ENCODE data around the gene APOB. TPM values are rescaled to one million over a fixed set of nuclear protein-coding genes. Genes with fewer than 3 reads are reported as not detected.

APOB gene
- total and polyA plus RNA-seq, 9 donors, result 0.13 to 4.8 (median 1.3) TPM

DNA sequence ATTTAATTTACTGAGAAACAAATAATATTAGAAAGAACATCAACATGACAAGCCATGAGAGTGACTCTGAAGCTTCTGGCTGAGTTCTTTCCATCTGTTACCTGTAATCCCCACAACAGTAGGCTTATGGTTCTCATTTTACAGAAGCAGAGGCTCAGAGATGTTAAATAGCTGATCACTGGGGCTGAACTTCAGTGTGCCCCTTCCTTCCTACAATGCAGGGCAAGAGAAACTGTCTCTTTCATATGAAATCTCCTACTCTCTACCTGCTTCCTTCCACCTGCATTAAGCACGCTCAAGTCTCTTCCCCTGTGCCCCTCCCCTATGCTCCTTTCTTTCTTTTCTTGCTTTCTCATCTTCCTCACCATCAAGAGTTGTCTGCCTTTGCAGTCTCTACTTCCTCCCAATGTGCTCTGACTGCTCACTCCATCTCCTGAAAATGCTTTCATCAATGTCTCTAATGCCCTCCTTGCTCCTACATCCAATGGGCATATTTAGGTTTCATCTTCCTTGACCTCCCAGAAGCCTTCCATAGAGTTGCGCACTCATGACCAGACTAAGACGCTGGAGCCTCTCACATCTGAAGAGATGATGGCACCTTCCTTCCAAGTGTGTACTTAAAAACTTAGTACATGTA lies 23.7 kb downstream of the APOB start:
- Histone ChIP-seq H3K27ac (no peak overlapping the region), H3K4me1 (ENCODE audit: insufficient read depth) (no peaks in the 10 kb centered on the region), H3K36me3 (no peaks in the 10 kb centered on the region), H3K27me3 (no peaks in the 10 kb centered on the region), H3K4me3 (no peak overlapping the region), H3K9me3 (peaks cover 0 to 2% of the 10 kb centered on the region in 2 donors)
- no peak for TF ChIP-seq POLR2A (IDR thresholded peaks at IDR 0.05)
- TF ChIP-seq, protein P1, sequence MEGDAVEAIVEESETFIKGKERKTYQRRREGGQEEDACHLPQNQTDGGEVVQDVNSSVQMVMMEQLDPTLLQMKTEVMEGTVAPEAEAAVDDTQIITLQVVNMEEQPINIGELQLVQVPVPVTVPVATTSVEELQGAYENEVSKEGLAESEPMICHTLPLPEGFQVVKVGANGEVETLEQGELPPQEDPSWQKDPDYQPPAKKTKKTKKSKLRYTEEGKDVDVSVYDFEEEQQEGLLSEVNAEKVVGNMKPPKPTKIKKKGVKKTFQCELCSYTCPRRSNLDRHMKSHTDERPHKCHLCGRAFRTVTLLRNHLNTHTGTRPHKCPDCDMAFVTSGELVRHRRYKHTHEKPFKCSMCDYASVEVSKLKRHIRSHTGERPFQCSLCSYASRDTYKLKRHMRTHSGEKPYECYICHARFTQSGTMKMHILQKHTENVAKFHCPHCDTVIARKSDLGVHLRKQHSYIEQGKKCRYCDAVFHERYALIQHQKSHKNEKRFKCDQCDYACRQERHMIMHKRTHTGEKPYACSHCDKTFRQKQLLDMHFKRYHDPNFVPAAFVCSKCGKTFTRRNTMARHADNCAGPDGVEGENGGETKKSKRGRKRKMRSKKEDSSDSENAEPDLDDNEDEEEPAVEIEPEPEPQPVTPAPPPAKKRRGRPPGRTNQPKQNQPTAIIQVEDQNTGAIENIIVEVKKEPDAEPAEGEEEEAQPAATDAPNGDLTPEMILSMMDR (IDR thresholded peaks at IDR 0.05), result no peak
- TF ChIP-seq EP300 (IDR thresholded peaks at IDR 0.05), result no peak
- WGBS, 3 donors, result 90 to 92% (median 90%) methylated on average over 3 of the region's 3 CpGs
- intact Hi-C loops (cut with DNase I), result no loop called here
- DNase-seq, result no peak

DNA sequence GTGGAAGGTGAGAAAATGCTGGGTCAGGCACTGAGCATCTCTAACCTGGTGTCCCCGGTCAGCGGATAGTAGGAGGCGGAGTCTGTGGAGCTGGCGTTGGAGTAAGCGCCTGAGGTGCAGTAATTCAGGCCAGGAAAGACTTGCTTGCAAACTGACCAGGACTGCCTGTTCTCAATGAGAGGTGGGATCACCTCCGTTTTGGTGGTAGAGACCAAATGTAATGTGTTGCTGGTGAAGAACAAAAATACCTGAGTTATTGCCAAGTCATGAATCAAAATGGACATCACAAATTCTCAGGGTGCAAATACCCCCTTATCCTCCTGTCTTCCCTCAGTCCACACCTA lies 24.2 kb downstream of the APOB start:
- Histone ChIP-seq H3K36me3 (no peaks in the 10 kb centered on the region), H3K27ac (no peak overlapping the region), H3K4me3 (no peak overlapping the region), H3K4me1 (ENCODE audit: insufficient read depth) (no peaks in the 10 kb centered on the region), H3K27me3 (no peaks in the 10 kb centered on the region), H3K9me3 (peaks cover 0 to 2% of the 10 kb centered on the region in 2 donors)
- intact Hi-C loops (cut with DNase I), result no loop called here
- TF ChIP-seq EP300 (IDR thresholded peaks at IDR 0.05) (no peak), POLR2A (IDR thresholded peaks at IDR 0.05) (no peak)
- TF ChIP-seq, protein P1 (IDR thresholded peaks at IDR 0.05), result no peak
- DNase-seq, result no peak
- 85 to 89% (median 88%) methylated on average over 6 of the region's 6 CpGs for WGBS, 3 donors

DNA sequence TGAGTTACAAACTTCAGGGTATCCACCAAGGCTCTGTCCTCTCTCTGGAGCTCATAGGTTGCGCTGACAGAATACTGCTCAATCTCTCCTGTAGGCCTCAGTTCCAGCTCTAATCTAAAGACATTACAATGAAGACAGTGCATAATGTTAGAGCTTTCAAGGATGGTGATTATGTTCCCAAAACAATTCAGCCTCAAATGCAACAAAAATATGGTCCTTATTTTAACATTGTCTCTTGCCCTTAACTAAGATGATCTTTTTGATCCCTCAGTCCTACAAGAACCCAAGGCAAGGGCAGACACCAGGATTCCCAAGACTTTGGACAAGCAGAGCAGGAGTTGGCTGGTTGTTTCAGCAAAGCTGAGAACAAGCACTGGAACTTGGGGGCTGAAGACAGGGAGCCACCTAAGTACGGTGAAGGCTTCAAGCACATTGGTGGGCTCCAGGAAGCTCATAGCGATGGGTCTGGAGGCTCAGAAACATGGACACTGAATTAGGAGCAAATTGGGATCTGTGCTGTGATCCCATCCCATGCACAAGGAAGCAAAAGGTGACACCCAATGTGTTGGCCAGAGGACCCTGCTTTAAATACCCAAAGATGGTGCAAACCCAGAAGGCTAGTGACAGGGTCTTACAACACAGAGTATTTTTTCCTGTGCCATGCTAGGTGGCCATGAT lies 24.7 kb downstream of the APOB start:
- TF ChIP-seq, protein P1 (IDR thresholded peaks at IDR 0.05), result no peak
- TF ChIP-seq EP300 (IDR thresholded peaks at IDR 0.05) (no peak), POLR2A (IDR thresholded peaks at IDR 0.05) (no peak)
- Histone ChIP-seq H3K27me3 (no peaks in the 10 kb centered on the region), H3K27ac (no peak overlapping the region), H3K36me3 (no peaks in the 10 kb centered on the region), H3K9me3 (peaks cover 0 to 2% of the 10 kb centered on the region in 2 donors), H3K4me1 (ENCODE audit: insufficient read depth) (no peaks in the 10 kb centered on the region), H3K4me3 (no peak overlapping the region)
- intact Hi-C loops (cut with DNase I), result no loop called here
- DNase-seq, result no peak
- 92 to 94% (median 93%) methylated on average over 3 of the region's 3 CpGs for WGBS, 3 donors

DNA sequence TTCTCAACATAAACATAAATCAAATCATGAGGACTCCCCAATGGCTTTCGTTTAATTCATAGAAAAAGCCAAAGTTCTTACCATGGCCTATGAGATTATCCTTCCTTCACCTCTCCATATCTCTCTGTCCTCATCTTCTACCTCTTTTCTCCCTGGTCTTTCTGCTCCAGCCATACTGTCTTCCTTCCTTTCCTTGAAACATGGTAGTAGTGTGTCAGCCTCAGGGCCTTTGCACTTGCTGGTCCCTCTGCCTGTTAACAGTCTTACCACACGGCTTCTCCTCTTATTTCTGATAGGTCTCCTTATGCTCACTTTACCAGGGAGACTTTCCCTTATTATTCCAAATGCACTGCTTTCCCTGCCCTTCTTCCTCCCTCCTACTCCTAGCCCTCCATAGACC lies 25.6 kb downstream of the APOB start:
- DNase-seq, result no peak
- no peaks in the 10 kb centered on the region for H3K27me3 ChIP-seq
- intact Hi-C loops (cut with DNase I), result no loop called here
- no peak overlapping the region for H3K4me3 ChIP-seq
- no peaks in the 10 kb centered on the region for H3K36me3 ChIP-seq
- WGBS, 3 donors, result 85 to 87% (median 86%) methylated on average over 2 of the region's 2 CpGs
- no peak overlapping the region for H3K27ac ChIP-seq
- no peaks in the 10 kb centered on the region for H3K4me1 ChIP-seq (ENCODE audit: insufficient read depth)
- H3K9me3 ChIP-seq, result peaks cover 0 to 2% of the 10 kb centered on the region in 2 donors
- TF ChIP-seq EP300 (IDR thresholded peaks at IDR 0.05), result no peak
- TF ChIP-seq, protein P1 (IDR thresholded peaks at IDR 0.05), result no peak
- no peak for TF ChIP-seq POLR2A (IDR thresholded peaks at IDR 0.05)
